GM04503 (cell line): ENCODE results near the gene RGS11.
"Not testable (repeated sequence)": the region's sequence is repeated elsewhere in the genome, so short reads cannot be mapped to it uniquely, and the experiment has no call there.

Source experiments
- DNase-seq: peaks from one replicate; pipeline ENCODE4 v3.0.0-alpha.2; 2012; ENCODE audit warnings: low read depth

The RGS11 gene

GRCh38 chr16:263182-263774 is 12.5 kb downstream of the RGS11 start:
- no peak for DNase-seq

DNA sequence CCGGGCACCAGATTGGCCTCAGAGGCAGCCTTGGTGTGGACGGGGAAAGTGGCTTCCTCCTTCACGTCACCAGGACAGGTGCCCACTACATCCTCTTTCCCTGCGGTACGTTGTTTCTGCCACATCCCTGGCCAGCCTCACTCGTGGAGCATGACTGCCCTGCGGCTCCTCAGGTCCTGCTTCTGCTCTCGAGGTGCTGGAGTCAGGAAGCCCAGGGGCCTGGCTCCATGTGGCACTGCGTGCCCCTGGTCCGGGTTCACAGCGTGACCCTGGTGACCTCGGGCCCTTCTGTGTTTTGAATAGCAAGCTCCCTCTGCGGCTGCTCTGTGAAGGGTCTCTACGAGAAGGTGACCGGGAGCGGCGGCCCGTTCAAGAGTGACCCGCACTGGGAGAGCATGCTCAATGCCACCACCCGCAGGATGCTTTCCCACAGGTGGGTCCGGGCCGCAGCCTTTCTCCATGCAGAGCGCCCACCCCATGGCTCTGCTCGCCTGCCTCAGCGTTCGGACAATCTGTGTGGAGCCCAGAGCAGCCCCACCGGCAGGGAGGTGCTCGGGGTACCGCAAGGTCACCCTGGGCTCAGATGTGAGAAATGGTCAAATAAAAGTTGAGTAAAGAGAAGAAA is 13.5 kb downstream of the RGS11 start:
- DNase-seq = no peak

DNA sequence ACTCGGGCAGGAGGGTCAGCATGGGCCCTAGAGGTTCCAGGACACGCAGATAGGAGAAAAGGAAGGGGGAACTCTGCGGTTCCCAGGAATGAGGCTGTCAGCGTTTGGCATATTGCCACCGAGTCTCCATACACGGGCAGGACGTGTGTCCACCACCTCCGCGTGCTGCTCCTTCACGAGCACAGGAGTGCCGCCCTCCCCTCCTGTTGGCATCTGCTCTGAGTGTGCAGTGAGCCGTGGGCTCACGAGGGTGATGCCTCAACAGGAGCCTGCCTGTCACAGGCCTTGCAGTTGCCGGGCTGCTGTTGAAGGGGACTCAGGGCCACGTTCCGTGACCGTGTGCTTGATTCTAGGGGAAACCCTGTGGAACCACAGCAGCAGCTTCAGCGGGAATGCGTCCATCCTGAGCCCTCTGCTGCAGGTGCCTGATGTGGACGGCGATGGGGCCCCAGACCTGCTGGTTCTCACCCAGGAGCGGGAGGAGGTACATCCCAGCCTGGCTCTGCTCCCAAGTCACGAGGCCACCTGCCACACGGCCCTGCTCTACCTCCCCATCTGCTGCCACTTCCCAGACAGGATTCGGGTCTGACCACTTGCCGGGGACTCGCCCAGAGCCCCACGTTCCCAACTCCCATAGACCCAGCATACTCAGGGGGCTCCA is 14.6 kb downstream of the RGS11 start:
- DNase-seq = no peak

GRCh38 chr16:260326-260725 is 15.4 kb downstream of the RGS11 start:
- no peak for DNase-seq

- DNase-seq = no peak
Measured at GRCh38 chr16:259814-260253, 15.9 kb downstream of the RGS11 start.

DNA sequence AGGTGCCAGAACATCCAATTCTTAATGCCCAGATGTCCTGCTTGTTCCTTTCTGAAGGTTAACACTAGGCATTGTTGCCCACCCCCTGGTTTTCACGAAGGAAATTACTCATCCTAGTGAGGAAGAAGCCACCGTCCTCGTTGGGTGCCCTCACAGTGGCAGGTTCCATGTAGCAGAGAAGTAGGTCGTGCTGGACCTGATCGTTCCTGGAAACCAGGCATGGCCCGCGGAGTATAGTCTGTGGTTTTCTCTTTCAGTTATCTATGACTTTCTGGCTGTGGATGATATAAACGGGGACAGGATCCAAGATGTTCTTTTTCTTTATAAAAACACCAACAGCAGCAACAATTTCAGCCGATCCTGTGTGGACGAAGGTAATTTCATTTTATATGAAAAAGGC is 16.5 kb downstream of the RGS11 start:
- DNase-seq = no peak

DNA sequence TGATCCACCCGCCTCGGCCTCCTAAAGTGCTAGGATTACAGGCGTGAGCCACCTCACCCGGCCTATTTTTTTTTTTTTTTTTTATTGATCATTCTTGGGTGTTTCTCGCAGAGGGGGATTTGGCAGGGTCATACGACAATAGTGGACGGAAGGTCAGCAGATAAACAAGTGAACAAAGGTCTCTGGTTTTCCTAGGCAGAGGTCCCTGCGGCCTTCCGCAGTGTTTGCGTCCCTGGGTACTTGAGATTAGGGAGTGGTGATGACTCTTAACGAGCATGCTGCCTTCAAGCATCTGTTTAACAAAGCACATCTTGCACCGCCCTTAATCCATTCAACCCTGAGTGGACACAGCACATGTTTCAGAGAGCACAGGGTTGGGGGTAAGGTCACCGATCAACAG is 17.7 kb downstream of the RGS11 start:
- DNase-seq = not testable (repeated sequence)

- no peak for DNase-seq
Measured at GRCh38 chr16:255183-255582, 20.6 kb downstream of the RGS11 start.

- no peak for DNase-seq
Measured at GRCh38 chr16:254461-254860, 21.3 kb downstream of the RGS11 start.

GRCh38 chr16:253833-254232 is 21.9 kb downstream of the RGS11 start:
- no peak for DNase-seq

GRCh38 chr16:252366-253337 is 23.1 kb downstream of the RGS11 start:
- no peak for DNase-seq

DNA sequence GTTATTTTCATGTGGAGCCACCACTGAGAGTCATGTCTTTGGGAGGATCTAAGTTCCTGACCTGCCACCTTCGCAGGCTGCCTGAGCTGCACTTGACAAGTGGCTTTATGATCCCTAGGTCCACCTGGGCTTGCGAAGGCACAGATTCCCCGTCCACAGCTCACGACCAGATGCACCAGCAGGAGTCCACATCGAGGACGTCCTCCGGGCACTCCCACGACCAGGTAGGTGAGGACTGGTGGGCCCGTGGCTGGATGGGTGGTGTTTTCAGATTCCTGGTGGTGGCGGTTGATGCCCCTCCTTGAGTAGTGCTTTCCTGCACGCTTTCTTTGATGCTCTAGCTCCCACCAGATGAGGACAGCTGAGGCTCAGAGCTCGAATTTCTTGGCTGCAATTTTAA is 26.3 kb downstream of the RGS11 start:
- no peak for DNase-seq

DNA sequence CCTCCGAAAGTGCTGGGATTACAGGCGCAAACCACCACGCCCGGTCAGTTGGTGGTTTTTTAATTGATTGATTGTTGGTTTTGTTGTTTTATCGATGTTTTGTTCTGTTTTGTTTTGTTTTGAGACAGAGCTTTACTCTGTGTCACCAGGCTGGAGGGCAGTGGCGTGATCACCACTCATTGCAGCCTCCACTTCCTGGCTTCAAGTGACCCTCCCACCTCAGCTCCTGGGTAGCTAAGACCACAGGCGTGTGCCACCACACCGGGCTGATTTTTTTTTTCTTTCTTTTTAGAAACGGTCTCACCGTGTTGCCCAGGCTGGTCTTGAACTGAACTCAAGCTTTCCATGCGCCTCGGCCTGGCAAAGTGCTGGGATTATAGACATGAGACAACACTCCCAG is 28.7 kb downstream of the RGS11 start:
- no peak for DNase-seq

- DNase-seq = no peak
Measured at GRCh38 chr16:245105-245504, 30.6 kb downstream of the RGS11 start.

DNA sequence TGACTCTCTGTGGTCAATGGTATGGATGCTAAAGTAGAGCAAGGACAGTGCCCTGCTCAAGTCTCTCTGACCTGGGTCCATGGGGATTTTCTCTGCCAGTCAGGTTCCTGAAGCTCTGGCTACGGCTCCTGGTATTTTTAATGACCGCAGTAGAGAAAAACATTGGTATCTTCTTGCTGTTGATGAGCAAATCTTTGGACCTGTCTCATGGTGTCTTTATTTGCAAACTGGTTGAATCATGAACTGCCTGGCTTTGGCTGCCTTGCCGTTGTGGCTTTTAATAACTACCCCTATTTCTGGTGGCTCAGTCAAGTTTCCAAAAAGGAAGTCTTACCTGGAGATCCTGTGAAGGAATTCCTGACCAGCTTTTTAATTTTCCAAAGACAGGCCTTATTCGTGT is 32.4 kb downstream of the RGS11 start:
- DNase-seq = no peak

GRCh38 chr16:242281-242680 is 33.5 kb downstream of the RGS11 start:
- DNase-seq = no peak

- DNase-seq = no peak
Measured at GRCh38 chr16:240559-240958, 35.2 kb downstream of the RGS11 start.

- no peak for DNase-seq
Measured at GRCh38 chr16:239948-240277, 35.8 kb downstream of the RGS11 start.

DNA sequence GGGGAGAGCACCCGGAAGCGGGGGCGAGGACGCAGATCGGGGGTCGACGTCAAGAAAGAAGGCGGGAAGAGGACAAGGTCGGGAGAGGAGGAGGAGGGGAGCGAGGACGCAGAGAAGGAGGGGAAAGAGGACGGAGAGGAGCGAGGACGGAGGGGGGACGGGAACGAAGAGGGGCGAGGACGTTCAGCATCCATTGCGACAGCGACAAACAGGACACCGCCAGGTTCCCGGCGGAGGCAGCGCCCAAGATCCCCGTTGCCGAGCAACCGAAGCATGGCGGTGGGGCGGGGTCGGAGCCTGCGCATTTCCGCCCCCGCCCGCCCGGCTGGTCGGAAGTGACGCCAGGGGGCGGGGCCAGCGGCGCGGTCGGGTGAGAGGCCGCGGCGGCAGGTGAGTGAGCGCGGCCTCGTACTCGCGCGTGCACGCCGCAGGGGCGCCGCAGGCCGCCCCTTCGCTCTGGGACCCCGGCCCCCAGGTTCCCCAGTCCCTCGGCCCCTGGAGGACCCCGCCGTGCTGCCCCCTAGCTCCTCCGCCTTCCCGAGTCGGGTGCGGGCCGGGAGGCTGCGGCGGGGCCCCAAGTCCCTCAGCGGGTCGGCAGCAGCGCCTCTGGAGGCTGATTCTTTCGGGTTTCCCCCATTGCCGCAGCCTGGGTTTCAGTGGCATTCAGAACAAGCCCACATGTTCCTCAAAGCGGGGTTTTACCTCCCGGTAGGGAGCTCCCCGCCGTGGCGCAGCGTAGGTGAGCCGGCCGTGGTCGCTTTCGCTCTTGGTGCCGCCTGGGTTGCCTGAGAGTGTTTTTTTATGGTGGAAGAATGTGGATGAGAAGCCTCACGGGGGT is 41.1 kb downstream of the RGS11 start, which contains the start of gene FAM234A:
FAM234A (plus strand) TSS at position 354 of the 838 bp plus-strand sequence. CDS start 19,593 bp downstream, outside the sequence.
- DNase-seq = peak; percentile 40

- no peak for DNase-seq
Measured at GRCh38 chr16:230949-231348, 44.8 kb downstream of the RGS11 start.

- not testable (repeated sequence) for DNase-seq
Measured at GRCh38 chr16:230351-230750, 45.4 kb downstream of the RGS11 start.
